ENCODE data around the gene CD81.

The CD81 gene

DNA sequence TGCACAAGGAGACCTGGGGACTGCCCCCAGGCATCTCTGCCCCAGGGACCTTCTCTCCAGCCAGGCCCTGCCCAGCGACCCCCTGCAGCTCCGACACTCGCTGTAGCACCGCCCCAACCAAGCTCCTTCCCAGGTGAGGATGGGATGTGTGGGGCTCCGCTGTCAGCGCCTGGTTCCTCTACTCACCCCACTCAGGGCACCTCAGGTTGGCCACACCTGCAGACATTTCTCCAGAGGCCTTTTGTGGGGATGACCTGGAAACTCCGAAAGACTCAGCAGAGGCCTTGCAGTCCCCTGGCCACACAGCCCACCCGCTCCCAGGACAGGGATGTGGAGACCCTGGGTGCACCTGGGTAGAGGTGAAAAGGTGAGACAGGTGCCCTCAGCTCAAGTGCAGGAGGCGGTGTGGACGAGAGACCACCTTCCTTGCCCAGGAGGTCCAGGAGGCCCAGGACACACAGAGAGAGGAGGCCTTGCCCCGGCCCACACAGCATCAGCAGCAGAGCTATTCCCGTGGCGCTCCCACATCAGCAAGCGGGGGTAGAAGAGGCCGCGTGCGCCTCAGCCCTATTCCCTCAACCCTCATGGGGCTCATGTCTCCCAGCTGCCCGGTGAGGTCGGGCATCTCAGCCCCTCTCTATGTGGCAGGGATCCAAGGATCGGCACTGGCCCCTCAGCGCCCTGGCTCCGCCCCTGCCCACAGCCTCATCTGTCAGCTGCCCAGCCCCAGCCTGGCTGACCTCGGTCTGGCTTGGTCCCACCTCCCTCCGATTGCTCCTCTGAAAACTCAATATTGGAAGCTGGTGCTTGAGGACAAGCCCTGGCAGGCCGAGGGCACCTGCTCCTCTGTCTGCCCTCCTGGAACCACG is 46.3 kb downstream of the CD81 start:
- H3K4me1 ChIP-seq, result no peaks in the 10 kb centered on the region
- TF ChIP-seq, protein P1, sequence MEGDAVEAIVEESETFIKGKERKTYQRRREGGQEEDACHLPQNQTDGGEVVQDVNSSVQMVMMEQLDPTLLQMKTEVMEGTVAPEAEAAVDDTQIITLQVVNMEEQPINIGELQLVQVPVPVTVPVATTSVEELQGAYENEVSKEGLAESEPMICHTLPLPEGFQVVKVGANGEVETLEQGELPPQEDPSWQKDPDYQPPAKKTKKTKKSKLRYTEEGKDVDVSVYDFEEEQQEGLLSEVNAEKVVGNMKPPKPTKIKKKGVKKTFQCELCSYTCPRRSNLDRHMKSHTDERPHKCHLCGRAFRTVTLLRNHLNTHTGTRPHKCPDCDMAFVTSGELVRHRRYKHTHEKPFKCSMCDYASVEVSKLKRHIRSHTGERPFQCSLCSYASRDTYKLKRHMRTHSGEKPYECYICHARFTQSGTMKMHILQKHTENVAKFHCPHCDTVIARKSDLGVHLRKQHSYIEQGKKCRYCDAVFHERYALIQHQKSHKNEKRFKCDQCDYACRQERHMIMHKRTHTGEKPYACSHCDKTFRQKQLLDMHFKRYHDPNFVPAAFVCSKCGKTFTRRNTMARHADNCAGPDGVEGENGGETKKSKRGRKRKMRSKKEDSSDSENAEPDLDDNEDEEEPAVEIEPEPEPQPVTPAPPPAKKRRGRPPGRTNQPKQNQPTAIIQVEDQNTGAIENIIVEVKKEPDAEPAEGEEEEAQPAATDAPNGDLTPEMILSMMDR (IDR thresholded peaks at IDR 0.05; ENCODE audit: low read depth, low read length), result no peak
- H3K27me3 ChIP-seq, result no peaks in the 10 kb centered on the region
- H3K36me3 ChIP-seq, result no peaks in the 10 kb centered on the region
- no peak overlapping the region for H3K4me3 ChIP-seq (ENCODE audit: low read depth, low read length)
- DNase-seq, result no peak
- no peaks in the 10 kb centered on the region for H3K9me3 ChIP-seq

DNA sequence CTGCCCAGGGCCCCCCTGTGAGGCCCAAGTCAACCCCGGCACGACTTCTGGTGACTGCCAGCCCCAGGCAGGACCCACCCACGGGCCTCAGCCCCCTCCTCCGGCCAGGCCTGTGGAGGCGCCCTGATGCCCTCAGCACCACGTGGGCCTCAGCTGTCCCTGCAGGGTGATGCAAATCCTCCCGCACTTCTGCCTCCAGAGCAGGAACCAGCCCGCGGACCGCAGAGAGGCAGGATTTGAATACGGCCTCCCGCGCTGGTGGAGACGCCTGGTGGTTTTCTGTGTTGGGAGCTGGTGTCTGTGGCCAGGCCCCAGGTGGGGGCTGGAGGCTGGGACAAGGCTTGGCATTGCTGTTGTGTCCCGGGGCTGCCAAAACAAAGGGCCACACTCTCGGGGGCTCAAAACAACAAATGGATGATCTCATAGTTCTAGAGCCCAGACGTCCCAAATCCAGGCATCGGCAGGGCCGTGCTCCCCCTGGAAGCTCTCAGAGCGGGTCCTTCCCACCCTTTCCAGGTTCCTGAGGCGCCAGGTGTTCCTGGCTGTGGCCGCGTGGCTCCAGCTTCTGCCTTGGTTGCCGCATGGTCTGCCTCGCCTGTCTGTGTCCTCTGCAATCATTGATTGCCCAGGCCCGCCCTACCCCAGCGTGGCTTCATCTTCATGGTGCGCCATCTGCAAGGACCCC is 47.8 kb downstream of the CD81 start:
- H3K36me3 ChIP-seq, result no peaks in the 10 kb centered on the region
- DNase-seq, result no peak
- no peaks in the 10 kb centered on the region for H3K9me3 ChIP-seq
- no peak overlapping the region for H3K4me3 ChIP-seq (ENCODE audit: low read depth, low read length)
- TF ChIP-seq, protein P1 (IDR thresholded peaks at IDR 0.05; ENCODE audit: low read depth, low read length), result no peak
- H3K27me3 ChIP-seq, result no peaks in the 10 kb centered on the region
- H3K4me1 ChIP-seq, result no peaks in the 10 kb centered on the region

DNA sequence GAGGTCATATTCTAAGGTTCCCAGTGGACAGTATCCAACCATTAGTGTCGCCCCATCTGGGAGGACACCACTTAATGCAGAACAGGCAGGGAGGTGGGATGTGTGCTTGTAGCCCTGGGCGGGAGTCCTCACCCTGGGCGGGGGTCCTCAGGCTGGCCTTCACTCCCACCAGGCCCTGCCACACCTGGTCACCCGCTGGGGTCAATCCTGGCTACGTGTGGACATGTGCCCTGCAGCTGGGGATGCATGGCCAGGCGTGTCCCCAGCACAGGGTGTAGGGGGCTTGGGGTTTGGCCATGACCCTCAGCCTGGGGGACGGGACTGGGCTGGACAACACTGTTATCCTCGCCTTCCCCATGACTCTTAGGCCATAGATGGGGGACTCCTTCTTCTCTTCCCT is 48.4 kb downstream of the CD81 start:
- no peaks in the 10 kb centered on the region for H3K9me3 ChIP-seq
- H3K27me3 ChIP-seq, result no peaks in the 10 kb centered on the region
- no peak overlapping the region for H3K4me3 ChIP-seq (ENCODE audit: low read depth, low read length)
- H3K4me1 ChIP-seq, result no peaks in the 10 kb centered on the region
- TF ChIP-seq, protein P1 (IDR thresholded peaks at IDR 0.05; ENCODE audit: low read depth, low read length), result no peak
- no peaks in the 10 kb centered on the region for H3K36me3 ChIP-seq
- DNase-seq, result no peak

DNA sequence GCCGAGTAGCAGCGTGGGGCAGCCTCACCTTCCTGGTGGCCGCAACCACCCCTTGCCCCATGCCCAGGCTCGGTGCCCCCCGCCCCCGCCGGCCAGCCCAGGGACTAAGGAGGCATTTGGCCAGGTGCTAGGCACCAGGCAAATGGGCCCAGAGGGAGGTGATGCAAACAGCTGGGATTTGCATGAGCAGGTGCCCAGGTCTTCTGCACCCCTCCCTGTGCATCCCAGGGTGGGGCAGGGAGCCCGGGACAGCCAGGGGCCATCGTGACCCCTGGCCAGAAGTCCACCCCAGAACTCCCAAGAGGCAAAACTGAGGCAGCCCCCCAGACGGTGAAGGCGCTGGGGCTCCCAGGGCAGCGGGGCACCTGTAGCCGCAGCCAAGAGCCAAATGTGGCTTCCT is 49.1 kb downstream of the CD81 start:
- TF ChIP-seq, protein P1 (IDR thresholded peaks at IDR 0.05; ENCODE audit: low read depth, low read length), result no peak
- Histone ChIP-seq H3K36me3 (no peaks in the 10 kb centered on the region), H3K27me3 (no peaks in the 10 kb centered on the region), H3K9me3 (no peaks in the 10 kb centered on the region), H3K4me1 (no peaks in the 10 kb centered on the region), H3K4me3 (ENCODE audit: low read depth, low read length) (no peak overlapping the region)
- no peak for DNase-seq

DNA sequence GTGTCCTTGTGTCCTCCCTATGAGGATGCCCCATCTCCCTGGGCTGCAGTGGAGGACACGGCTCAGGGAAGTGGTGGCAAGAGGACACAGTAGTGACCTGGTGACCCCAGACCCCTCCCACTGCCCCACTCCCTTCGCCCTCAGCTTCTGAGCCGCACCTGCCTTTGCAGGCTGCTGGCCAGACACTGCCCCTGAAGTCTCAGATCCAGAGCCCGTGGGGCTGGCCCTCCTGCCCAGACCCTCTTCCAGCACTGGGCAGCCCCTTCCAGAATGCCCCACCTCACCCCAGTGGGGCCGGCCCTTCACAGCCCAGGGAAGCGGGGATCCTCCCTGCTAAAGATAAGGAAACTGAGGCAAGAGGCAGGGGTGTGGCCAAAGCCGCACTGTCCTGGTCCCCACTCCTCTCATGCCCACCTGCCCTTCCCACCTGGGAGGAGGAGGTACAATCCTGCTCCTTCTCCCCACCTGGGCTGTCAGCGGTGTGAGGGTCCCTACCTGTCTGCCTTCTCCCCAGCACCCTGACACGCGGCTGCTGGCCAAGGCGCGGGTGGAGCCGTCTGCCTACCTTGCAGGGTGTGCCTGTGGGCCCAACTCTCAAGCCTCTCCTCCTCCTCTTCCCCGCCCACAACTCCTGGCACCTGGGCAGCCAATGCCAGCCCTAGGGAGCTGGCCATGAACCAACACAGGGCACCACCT is 49.9 kb downstream of the CD81 start:
- DNase-seq, result no peak
- H3K4me3 ChIP-seq (ENCODE audit: low read depth, low read length), result no peak overlapping the region
- no peaks in the 10 kb centered on the region for H3K9me3 ChIP-seq
- no peaks in the 10 kb centered on the region for H3K27me3 ChIP-seq
- H3K4me1 ChIP-seq, result no peaks in the 10 kb centered on the region
- H3K36me3 ChIP-seq, result no peaks in the 10 kb centered on the region
- TF ChIP-seq, protein P1 (IDR thresholded peaks at IDR 0.05; ENCODE audit: low read depth, low read length), result no peak

Measured in BE2C (cell line).